IMR-90 (cell line): Measurements from ENCODE around the gene ANKRD11. TPM values are rescaled to one million over a fixed set of nuclear protein-coding genes. Genes with fewer than 3 reads are reported as not detected.

Experiments used
- ATAC-seq: fragments of 200-7000 bp; cut with Tn5 transposase; 2 replicates; pipeline ENCODE4 v1.9.1; 2020; ENCODE audit warnings: low read depth, mild to moderate bottlenecking, moderate library complexity
- BruUV-seq: library from RNA; stranded (reverse); fragments of 400-500 nt; replicated peaks from 2 replicates; lab custom pipeline; 2021; lab: Mats Ljungman, UMichigan
- CTCF ChIA-PET: fragments of 300-600 bp; formaldehyde crosslinking; extraction: SDS; loops from one replicate; lab custom pipeline; 2021; ENCODE audit warnings: antibody characterized with exemption; lab: Yijun Ruan, JAX
- POLR2A ChIA-PET: fragments of 300-600 bp; sonication (Branson Sonifier 250); formaldehyde crosslinking; loops from one replicate; lab custom pipeline; 2022; ENCODE audit warnings: antibody characterized with exemption; ENCODE audit not compliant: unreplicated experiment; lab: Charles Lee
- DNase-seq: peaks from one replicate; pipeline ENCODE4 v3.0.0; 2013
- H2AFZ ChIP-seq: replicated peaks from 2 replicates; pipeline ENCODE3; 2013; ENCODE audit warnings: low read length, mild to moderate bottlenecking; ENCODE audit not compliant: poor library complexity
- H2AK5ac ChIP-seq: 2 replicates; pipeline ENCODE4 v1.6.1; 2013; ENCODE audit warnings: low read depth, low read length, inconsistent platforms
- H2AK9ac ChIP-seq: replicated peaks from 2 replicates; pipeline ENCODE3; 2013; ENCODE audit warnings: mild to moderate bottlenecking, low read depth, low read length, moderate library complexity; ENCODE audit not compliant: poor library complexity
- H2BK120ac ChIP-seq: 2 replicates; pipeline ENCODE4 v1.6.1; 2013; ENCODE audit warnings: low read depth, low read length, inconsistent platforms
- H2BK15ac ChIP-seq: 3 replicates; pipeline ENCODE4 v1.6.1; 2013; ENCODE audit warnings: low read depth, low read length, inconsistent platforms
- H2BK20ac ChIP-seq: 2 replicates; pipeline ENCODE4 v1.6.1; 2013; ENCODE audit warnings: low read depth, mild to moderate bottlenecking, inconsistent platforms, low read length, moderate library complexity
- H2BK5ac ChIP-seq: 2 replicates; pipeline ENCODE4 v1.6.1; 2013; ENCODE audit warnings: mild to moderate bottlenecking, low read depth, low read length, inconsistent platforms; ENCODE audit not compliant: poor library complexity, severe bottlenecking
- H3K14ac ChIP-seq: replicated peaks from 2 replicates; pipeline ENCODE4 v1.6.1; 2013; ENCODE audit warnings: low read depth, low read length, inconsistent platforms
- H3K18ac ChIP-seq: 2 replicates; pipeline ENCODE4 v1.6.1; 2013; ENCODE audit warnings: low read depth, low read length, control low read depth
- H3K23ac ChIP-seq: 2 replicates; pipeline ENCODE4 v1.6.1; 2013; ENCODE audit warnings: low read depth, low read length, inconsistent platforms
- H3K27ac ChIP-seq: 2 replicates; pipeline ENCODE4 v1.5.1; 2013; ENCODE audit warnings: mild to moderate bottlenecking, control low read depth, low read length; ENCODE audit not compliant: insufficient read depth
- H3K27me3 ChIP-seq: 2 replicates; pipeline ENCODE4 v1.6.1; 2013; ENCODE audit warnings: low read length; ENCODE audit not compliant: control insufficient read depth, insufficient read depth
- H3K36me3 ChIP-seq: 2 replicates; pipeline ENCODE4 v1.6.1; 2013; ENCODE audit warnings: low read length, mixed read lengths; ENCODE audit not compliant: control insufficient read depth, insufficient read depth
- H3K4ac ChIP-seq: 2 replicates; pipeline ENCODE4 v1.6.1; 2013; ENCODE audit warnings: low read depth, low read length, inconsistent platforms
- H3K4me1 ChIP-seq: 2 replicates; pipeline ENCODE4 v1.6.1; 2013; ENCODE audit warnings: low read length, mixed read lengths; ENCODE audit not compliant: control insufficient read depth, insufficient read depth
- H3K4me2 ChIP-seq: 2 replicates; pipeline ENCODE4 v1.6.1; 2013; ENCODE audit warnings: low read depth, mild to moderate bottlenecking, control low read depth, low read length, moderate library complexity
- H3K4me3 ChIP-seq: 2 replicates; pipeline ENCODE4 v1.5.1; 2013; ENCODE audit warnings: low read depth, mild to moderate bottlenecking, control low read depth, low read length, moderate library complexity; ENCODE audit not compliant: insufficient read depth
- H3K56ac ChIP-seq: 2 replicates; pipeline ENCODE4 v1.6.1; 2013; ENCODE audit warnings: low read length, inconsistent platforms; ENCODE audit not compliant: insufficient read depth; ENCODE audit errors: extremely low read depth
- H3K79me1 ChIP-seq, 2 experiments: 2 replicates each; pipeline ENCODE4 v1.6.1; 2013; ENCODE audit warnings: low read length in 2 of 2, inconsistent platforms in 1 of 2, low read depth in 1 of 2
- H3K9ac ChIP-seq: 2 replicates; pipeline ENCODE4 v1.6.1; 2013; ENCODE audit warnings: low read depth, low read length, control low read depth
- H3K9me1 ChIP-seq: 2 replicates; pipeline ENCODE4 v1.6.1; 2013; ENCODE audit warnings: low read length, inconsistent platforms; ENCODE audit not compliant: insufficient read depth
- H3K9me3 ChIP-seq: 2 replicates; pipeline ENCODE4 v1.6.1; 2013; ENCODE audit warnings: low read length; ENCODE audit not compliant: control insufficient read depth, insufficient read depth
- H4K20me1 ChIP-seq: 2 replicates; pipeline ENCODE4 v1.6.1; 2013; ENCODE audit warnings: low read length, inconsistent platforms; ENCODE audit not compliant: insufficient read depth
- H4K5ac ChIP-seq: 2 replicates; pipeline ENCODE4 v1.6.1; 2013; ENCODE audit warnings: mild to moderate bottlenecking, low read depth, low read length, control low read depth
- H4K8ac ChIP-seq, 2 experiments: 2 replicates each; pipeline ENCODE4 v1.6.1; 2013; ENCODE audit warnings: low read depth in 2 of 2, low read length in 2 of 2, control low read depth in 1 of 2, inconsistent platforms in 1 of 2
- H4K91ac ChIP-seq: 2 replicates; pipeline ENCODE4 v1.6.1; 2013; ENCODE audit warnings: low read depth, low read length, inconsistent platforms; ENCODE audit not compliant: insufficient read depth
- MXI1 ChIP-seq: IDR thresholded peaks from 2 replicates; pipeline ENCODE4 v1.6.1; 2012; ENCODE audit warnings: low read depth, mild to moderate bottlenecking, low read length, moderate library complexity, borderline replicate concordance
- RCOR1 ChIP-seq: IDR thresholded peaks from 2 replicates; pipeline ENCODE4 v1.6.1; 2012; ENCODE audit warnings: mild to moderate bottlenecking, low read length, improper control_type of control experiment; ENCODE audit not compliant: insufficient replicate concordance
- WGBS, 2 experiments: methylation state at CpG; one replicate each; pipeline versions ENCODE4 v1.1.5 to v1.1.7; 2013; ENCODE audit warnings: missing lambda C conversion rate in 2 of 2; ENCODE audit not compliant: insufficient read length in 1 of 2; ENCODE audit errors: extremely low coverage in 2 of 2; 5-methylcytosine and 5-hydroxymethylcytosine counted together
- dilution Hi-C: fragments of 300-500 bp; cut with HindIII; formaldehyde crosslinking; loops from one replicate; pipeline ENCODE4 v1.14.3; 2018; ENCODE audit warnings: low sequenced_read_pairs; ENCODE audit not compliant: unreplicated experiment
- in situ Hi-C: fragments of 300-500 bp; cut with MboI; formaldehyde crosslinking; loops from 3 replicates; pipeline ENCODE4 v1.14.3; 2019; ENCODE audit warnings: low sequenced_read_pairs, inconsistent platforms, mixed read lengths
- intact Hi-C: fragments of 100-400 bp; cut with micrococcal nuclease; formaldehyde crosslinking; loops from 2 replicates; pipeline ENCODE4 v1.10.0; 2022
- polyA plus RNA-seq, 3 experiments: library from polyadenylated mRNA; depleted of rRNA; stranded (reverse); fragments of >200 nt; gene quantifications; 2 replicates each; pipeline ENCODE4 v1.2.3, GENCODE V29; 2012; ENCODE audit warnings: low replicate concordance in 1 of 3
- total RNA-seq: library from RNA; depleted of rRNA; stranded (reverse); fragments of >200 nt; gene quantifications from 2 replicates; pipeline ENCODE4 v1.2.3, GENCODE V29; 2012
- TF ChIP-seq, protein P1 (sequence below): fragments of 150-350 bp; IDR thresholded peaks from 2 replicates; pipeline ENCODE4 v1.6.1; 2017; ENCODE audit warnings: mild to moderate bottlenecking, antibody characterized with exemption, low read length, low read depth

The ANKRD11 gene
- total and polyA plus RNA-seq, 2 of the 4 experiments (the other 2 are of a cell fraction), result 46.8 to 71.9 TPM

DNA sequence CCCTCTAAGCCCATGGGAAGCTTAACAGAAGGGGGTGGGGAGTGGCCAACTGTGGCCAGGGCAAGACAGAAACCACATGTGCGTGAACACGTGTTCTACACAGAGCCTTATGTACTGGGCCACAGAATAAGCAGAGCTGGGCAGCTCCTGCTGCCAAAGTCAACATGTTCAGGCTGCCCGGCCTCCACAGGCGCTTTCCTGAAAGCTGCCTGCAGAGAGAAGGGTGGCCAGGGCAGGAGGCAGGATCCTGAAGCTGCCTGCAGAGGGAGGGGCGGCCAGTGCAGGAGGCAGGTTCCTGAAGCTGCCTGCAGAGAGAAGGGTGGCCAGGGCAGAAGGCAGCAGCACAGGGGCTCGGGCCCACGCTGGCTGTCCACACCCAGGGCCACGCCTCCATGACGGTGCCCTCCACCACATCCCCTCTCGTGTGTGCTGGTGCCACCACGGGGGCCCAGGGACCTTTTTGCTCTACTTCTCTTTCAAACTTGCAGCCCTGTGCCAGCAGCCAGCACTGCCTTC lies 79.5 kb downstream of the ANKRD11 start:
- CTCF ChIA-PET, result interaction anchor here (0.7 to 0.9 kb wide), 2 partner anchors 31 to 32 kb away, joined by 3 to 5 read pairs; no protein-coding TSS in a partner anchor
- Histone ChIP-seq H2BK5ac (no peak overlapping the region), H2AK5ac (no peak overlapping the region), H3K4me3 (no peak overlapping the region), H3K9me3 (no peaks in the 10 kb centered on the region), H2BK120ac (no peak overlapping the region), H3K27me3 (no peaks in the 10 kb centered on the region), H3K56ac (no peak overlapping the region), H3K9me1 (peaks cover 54% of the 10 kb centered on the region), H3K4me1 (peaks cover 33% of the 10 kb centered on the region), H2BK15ac (no peak overlapping the region), H4K5ac (no peak overlapping the region), H3K36me3 (no peaks in the 10 kb centered on the region), H2AK9ac (no peak overlapping the region), H4K91ac (no peak overlapping the region), H2AFZ (no peak overlapping the region), H3K18ac (no peak overlapping the region), H3K14ac (no peak overlapping the region), H3K4me2 (no peak overlapping the region), H2BK20ac (no peak overlapping the region), H3K79me1 (peaks cover 0 to 88% of the 10 kb centered on the region in 2 experiments; a peak in 3 of 4 replicates), H4K8ac (no peak overlapping the region), H3K27ac (no peak overlapping the region), H3K4ac (no peak overlapping the region), H4K20me1 (peaks cover 100% of the 10 kb centered on the region), H3K23ac (no peak overlapping the region), H3K9ac (no peak overlapping the region)
- POLR2A ChIA-PET, result no interaction called here
- intact Hi-C loops, result no loop called here
- DNase-seq, result peak; percentile 86
- BruUV-seq, result no TSS peak
- ATAC-seq, result peak; percentile 68
- dilution Hi-C loops, result no loop called here
- TF ChIP-seq, protein P1, sequence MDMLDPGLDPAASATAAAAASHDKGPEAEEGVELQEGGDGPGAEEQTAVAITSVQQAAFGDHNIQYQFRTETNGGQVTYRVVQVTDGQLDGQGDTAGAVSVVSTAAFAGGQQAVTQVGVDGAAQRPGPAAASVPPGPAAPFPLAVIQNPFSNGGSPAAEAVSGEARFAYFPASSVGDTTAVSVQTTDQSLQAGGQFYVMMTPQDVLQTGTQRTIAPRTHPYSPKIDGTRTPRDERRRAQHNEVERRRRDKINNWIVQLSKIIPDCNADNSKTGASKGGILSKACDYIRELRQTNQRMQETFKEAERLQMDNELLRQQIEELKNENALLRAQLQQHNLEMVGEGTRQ, result peak; percentile 62; the same call in 1 of the 2 replicates
- TF ChIP-seq MXI1 (peak; percentile 96), RCOR1 (no peak)
- in situ Hi-C loops, result no loop called here
- WGBS, 2 experiments, result 35% methylated on average over 4 of the region's 11 CpGs; no CpG with 5 or more reads in 1 of the 2 experiments
